Measurements from ENCODE around the gene SLC8A1.

SLC8A1 gene

GRCh38 chr2:40224318-40224717 lies 227.6 kb downstream of the SLC8A1 start:
- DNase-seq = no peak

DNA sequence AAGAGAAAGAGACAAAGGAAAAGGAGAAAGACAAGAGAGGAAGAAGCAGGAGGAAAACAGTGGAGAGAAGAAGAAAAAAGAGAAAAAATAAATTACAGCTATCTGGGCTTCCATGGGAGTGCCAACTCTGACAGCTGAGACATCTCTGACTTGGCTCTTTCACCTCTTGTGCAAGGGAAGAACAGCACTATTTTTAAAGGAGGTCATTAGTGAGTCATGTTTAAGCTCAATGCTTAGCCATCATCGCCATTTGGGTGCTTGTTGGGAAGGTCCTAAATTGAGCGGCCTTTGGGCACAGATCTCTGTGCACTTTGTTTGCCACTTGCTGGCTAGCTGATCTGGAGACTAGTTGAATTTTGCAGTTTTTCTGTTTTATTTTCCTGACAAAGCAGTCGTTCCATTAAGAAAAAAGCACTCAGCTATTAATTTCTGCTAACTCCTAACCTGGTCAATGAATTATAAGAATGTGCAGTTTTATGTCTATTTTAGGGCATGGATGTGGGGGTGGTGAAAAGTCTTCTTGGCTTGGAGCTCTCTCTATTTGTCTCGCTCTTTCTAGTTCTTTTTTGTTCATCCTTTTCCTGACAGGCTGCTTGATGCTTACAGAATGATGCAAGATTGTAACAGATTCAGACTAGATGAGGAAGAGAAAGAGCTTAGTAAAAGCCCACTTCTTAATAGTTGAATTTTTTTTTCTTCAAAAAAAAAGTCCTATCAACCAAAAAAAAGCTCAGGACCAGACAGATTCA lies 231.5 kb downstream of the SLC8A1 start:
- DNase-seq = no peak

- no peak for DNase-seq
These were observed 232.7 kb downstream of the SLC8A1 start for GRCh38 chr2:40219141-40219540.

DNA sequence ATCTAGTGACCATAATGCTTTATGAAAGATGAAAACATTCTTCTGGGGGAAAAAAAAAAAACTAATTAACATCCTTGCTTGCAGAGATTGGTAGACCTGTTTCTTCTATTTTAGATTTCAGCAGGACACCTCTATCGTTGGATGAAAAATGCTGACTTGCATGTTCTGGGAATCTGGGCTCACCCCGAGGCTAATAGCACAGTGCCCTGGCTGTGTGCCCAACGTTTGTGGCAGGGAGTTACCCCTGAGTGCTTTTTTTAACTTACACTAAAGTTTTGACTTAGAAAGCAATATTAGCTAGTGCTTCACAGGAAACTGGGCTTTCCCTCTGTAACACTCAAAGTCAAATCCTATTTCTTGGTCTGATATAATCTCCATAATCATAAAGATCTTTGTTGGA lies 233.2 kb downstream of the SLC8A1 start:
- no peak for DNase-seq

DNA sequence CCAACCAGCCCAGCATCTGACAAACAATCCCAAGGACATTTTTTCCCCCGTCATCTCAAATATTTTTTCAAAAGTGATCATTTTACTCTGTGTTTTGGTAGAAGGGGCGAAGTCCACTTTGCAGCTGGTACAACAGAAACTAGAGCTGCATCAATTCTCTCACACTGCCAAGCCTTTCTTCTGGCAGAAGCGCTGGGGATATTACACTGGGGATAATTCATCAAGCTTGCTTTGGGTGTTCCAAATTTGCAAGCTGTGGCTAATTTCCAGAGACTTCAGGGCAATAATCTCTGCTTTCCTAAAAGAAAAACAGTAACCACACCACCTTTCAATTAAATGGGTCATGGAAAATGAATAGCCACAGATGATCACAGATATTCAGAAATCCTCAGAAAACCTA lies 238.3 kb downstream of the SLC8A1 start:
- DNase-seq = no peak

- DNase-seq = no peak
These were observed 238.8 kb downstream of the SLC8A1 start for GRCh38 chr2:40213071-40213470.

DNA sequence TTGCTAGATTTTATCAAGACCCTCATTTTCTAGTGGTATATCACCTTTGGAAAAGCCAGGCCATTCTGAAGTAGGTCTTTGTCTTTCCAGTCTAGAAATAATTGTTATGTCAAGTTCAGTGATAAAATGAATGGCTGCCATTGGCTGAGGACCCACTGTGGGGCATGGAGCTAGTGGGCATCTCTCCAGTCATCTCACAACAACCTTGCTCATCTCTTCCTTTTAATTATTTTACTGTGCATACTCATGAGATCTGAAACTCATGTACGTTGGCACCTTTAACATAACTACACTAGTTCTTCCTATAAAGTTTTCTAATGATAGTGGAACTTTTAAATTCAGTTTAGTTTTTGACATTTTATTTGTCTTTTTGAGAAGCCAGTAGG lies 240.9 kb downstream of the SLC8A1 start:
- peak; percentile 4 for DNase-seq

DNA sequence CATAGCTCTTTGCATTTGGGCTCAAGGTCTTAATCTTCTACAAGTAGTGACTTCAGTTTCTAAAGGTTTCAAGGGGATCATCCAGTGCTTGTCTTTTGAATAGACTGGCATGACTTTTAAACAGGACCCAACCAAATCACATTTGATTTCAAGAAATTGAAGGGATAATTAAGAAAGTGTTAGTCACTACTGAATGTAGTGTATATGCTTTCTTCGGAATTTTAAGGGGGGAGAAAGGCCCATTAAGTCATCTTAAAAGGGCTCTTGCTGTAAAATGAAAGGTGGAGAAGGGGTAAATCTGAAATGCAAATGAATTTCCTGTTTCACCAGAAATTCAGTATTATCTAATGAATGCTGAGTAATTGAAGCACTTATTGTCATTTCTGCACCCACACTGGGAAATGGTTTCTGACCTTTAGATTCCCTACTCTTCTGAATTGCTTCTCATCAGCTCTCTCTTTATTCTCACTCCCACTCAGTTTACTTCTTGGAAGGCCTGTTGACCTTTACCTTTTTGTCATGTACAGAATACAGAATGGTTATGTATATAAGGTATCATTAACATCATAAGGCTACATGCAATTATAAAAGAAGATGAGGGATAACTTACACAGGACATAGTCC lies 241.4 kb downstream of the SLC8A1 start:
- DNase-seq = peak; percentile 5

GRCh38 chr2:40209761-40210160 lies 242.1 kb downstream of the SLC8A1 start:
- DNase-seq = no peak

DNA sequence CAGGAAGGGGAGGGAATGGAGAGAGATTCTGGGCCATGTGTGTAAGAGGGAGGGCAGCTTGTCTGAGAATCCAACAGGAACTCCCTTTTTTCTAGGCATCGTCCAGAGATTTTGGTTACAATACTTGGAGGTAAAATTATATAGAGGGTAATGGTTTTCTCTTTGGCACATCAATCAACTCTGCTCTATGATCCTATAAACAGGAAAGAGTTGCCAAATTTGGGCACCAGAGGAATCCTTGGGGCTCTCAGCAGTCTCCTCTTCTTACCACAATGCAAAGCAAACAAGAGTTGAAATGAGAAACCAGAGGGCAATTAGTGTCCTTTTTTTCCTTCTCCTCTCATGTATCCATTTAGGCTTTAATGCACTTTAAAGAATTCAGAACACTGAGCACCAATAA lies 243.4 kb downstream of the SLC8A1 start:
- no peak for DNase-seq

GRCh38 chr2:40204268-40204667 lies 247.6 kb downstream of the SLC8A1 start:
- no peak for DNase-seq

GRCh38 chr2:40202798-40203400 lies 249.0 kb downstream of the SLC8A1 start:
- no peak for DNase-seq

DNA sequence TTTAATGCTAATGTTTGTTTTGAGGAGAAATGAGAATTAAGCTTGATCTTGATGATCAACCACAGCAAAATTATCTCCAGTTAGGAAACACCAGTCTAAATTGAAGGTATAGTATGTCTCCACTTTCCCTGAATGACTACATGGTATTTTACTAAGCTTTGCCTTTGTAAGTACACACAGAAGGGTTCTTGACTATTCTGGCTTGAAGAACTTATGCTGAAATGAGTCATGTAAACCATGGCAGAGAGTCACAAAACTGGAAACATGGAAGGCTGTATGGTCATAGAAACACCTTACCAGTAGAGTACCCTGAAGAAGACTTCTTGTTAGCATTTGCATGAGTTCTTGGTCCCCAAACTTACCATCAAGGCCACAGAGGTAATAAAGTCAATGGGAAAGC lies 250.5 kb downstream of the SLC8A1 start:
- no peak for DNase-seq

GRCh38 chr2:40200366-40200915 lies 251.4 kb downstream of the SLC8A1 start:
- DNase-seq = no peak

DNA sequence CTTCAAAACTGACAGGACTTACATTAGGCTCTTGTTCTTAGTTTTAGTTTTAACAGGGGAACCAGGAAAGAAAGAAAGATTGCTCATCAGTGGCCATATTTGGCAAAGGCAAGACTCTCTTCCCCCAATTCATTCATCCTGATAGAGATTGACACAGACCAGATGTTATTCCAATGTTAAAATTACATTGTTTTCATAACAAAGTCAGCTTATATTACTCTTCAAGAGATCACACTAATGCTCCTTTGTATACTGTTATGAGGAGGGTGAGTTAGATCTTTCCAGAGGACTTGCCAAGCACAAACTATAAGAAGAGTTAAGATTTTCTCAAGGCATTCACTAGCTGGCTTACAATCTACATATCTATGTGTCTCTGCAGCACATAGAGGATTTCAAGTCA lies 252.1 kb downstream of the SLC8A1 start:
- no peak for DNase-seq

GRCh38 chr2:40197121-40197520 lies 254.8 kb downstream of the SLC8A1 start:
- no peak for DNase-seq

DNA sequence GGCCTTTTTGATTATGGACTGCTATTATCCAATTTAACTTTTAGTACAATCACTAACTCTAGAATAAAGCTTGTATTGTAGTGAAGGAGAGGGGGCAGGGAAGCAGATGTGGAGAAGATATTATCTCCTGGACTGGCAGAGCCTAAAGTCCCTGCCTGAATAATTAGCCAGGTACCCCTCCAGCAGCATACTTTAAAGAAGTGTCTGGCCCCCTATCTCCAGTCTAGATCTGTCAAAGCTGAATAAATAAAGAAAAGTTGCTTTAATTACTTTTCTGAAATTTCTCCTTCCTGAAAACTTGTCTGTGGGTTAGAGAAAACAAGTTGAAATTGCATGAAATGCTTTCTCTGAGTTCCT lies 258.2 kb downstream of the SLC8A1 start:
- no peak for DNase-seq

DNA sequence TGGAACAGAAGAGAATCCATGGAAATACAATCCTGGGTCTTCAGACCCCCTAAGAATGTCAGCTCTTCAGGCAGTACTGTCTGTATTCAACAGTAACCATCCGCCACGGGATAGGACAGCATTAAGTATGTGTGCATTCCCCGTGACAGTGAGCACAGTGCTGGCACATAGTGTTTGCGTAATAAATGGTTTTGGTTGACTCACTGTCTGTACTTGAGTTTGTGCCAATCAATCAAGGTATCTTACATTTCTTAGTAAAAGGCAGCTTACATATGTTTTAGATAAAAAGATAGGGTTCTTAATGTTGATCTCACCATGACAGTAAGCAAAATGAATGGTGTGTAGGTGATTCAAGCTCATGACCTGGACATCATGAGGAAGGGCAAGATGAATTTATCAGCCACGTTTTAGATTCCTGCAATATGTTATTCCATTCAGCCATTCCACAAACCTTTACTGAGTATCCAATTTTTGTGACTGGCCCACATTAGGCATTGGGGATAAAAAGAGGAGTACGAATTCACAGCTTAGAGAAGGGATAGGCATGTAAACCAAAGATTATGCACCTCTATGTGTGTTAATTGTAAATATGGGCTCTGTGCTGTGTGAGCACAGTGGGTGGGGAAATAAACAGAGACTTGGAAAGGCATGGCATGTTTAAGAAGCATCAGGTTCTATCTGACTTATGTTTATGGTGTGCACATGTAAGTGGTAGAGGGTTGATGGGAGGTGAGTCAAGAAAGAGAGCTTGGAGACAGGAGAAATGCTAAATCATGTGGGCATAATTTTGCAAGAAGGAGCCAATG lies 258.8 kb downstream of the SLC8A1 start:
- no peak for DNase-seq

DNA sequence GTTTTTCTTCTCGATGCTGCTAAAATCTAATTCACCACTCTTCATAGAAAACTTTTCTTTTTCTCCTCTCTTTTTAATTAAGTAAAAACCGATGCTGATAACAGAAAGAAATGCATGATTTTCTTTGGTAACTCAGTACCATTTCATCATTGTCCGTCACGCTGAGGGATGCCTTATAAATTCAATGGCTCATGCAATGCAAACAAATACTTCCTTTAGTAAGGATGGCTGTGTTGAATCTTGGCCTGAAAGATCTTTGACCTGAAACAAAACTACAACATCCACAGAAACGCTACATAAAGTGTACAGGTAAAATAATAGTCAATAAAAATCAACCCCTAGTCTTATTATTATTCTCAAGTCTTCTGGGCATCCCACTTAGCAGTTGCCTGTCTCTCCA lies 261.4 kb downstream of the SLC8A1 start:
- DNase-seq = no peak

GRCh38 chr2:40189881-40190280 lies 262.0 kb downstream of the SLC8A1 start:
- no peak for DNase-seq

- DNase-seq = no peak
These were observed 264.8 kb downstream of the SLC8A1 start for GRCh38 chr2:40187054-40187453.

DNA sequence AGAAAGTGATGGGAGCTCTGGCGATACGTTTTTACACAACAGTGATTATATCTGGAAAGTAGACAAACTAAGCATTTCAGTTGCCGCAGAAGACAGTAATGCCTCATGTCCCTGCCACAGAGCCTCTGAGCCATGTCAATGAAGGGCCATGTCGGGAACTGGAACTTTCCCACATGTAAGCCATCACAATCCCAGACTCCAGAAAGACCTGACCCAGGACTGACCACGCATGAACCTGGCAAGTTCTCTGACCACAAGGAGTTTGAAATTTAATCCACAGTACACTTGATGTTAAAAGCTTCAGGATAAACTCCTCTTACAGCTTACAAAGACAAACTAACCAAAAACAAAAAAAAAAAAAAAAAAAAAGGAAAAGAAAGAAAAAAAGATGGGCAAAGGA lies 267.3 kb downstream of the SLC8A1 start:
- DNase-seq = no peak

GRCh38 chr2:40181855-40182254 lies 270.0 kb downstream of the SLC8A1 start:
- DNase-seq = no peak

Measured in activated CD4-positive, alpha-beta T cell treated with anti-CD3 and anti-CD28 coated beads, Interleukin-2, amount 50 U/mL, for 16 hours (primary cell).